ENCODE measurements around the gene SMARCB1.

Gene SMARCB1

GRCh38 chr22:23780146-23780748, 6.5 kb upstream of the SMARCB1 start:
- no peak for DNase-seq (ENCODE audit: low read depth in 3 of 3)

DNA sequence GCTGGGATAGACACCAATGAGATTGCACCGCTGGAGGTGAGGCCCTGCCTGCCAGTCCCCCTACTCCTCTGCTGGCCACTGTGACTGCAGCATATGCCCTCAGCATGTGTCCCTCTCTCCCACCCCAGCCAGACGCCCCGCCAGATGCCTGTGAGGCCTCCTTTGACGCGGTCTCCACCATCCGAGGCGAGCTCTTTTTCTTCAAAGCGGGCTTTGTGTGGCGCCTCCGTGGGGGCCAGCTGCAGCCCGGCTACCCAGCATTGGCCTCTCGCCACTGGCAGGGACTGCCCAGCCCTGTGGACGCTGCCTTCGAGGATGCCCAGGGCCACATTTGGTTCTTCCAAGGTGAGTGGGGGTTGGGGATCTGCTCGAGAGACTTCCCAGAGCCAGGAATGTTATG, 5.7 kb upstream of the SMARCB1 start:
- no peak for DNase-seq (ENCODE audit: low read depth in 3 of 3)

DNA sequence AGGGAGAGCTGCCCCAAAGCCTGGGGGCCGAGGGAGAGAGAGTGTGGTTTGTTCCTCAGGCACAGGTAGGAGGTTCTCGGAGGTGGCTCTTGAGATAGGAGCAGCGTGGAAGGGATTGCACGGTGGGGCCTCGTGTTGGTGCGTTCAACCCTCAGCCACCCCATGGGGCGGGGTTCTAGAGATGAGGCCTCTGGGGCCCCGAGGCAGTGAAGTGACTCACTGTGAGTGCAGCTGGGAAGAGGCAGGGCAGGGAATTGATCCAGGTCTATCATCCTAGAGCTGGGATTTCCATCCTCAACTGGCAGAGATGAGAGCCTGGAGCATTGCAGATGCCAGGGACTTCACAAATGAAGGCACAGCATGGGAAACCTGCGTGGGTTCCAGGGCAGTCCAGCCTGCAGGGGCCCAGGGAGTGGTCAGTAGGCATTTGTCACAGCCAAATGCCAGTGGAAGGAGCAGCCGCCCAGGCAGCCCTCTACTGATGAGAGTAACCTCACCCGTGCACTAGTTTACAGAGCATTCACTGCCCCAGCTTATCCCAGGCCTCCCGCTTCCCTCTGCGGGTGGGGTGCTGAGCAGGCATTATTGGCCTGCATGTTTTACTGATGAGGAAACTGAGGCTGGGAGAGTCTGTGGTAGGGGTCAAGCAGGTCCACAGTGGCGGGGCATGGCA, 5.1 kb upstream of the SMARCB1 start:
- DNase-seq (ENCODE audit: low read depth in 3 of 3), result no peak

DNA sequence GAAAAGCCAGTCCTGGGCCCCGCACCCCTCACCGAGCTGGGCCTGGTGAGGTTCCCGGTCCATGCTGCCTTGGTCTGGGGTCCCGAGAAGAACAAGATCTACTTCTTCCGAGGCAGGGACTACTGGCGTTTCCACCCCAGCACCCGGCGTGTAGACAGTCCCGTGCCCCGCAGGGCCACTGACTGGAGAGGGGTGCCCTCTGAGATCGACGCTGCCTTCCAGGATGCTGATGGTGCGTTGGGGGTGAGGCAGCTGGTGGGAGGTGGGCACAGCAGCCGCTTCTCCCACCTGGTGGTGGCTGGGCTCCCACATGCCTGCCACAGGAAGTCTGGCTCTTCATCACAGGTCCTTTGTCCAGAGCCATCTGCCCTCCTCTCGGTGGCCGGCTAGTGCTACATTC, 4.5 kb upstream of the SMARCB1 start:
- DNase-seq (ENCODE audit: low read depth in 3 of 3), result no peak

DNA sequence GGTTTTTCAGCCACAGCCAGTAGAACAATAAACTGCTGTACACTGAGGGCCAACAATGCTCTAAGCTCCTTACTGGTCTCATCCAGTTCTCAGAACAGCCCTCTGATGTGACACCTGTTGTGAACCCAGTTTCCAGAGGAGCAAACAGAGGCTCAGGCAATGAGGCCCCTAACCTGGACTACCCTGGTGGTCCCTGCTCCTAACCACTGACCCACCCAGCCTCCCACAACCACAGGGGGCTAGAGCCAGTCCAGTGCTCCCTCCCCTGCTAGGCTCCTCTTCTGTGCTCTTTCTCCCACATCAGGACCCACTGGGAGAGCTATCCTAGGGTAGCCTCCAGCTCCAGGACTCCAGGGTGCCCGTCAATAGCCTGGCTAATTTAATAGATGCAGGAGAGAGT, 4.1 kb upstream of the SMARCB1 start:
- DNase-seq (ENCODE audit: low read depth in 3 of 3), result no peak

- no peak for DNase-seq (ENCODE audit: low read depth in 3 of 3)
These were observed 3.3 kb upstream of the SMARCB1 start for GRCh38 chr22:23783265-23784150.

- no peak for DNase-seq (ENCODE audit: low read depth in 3 of 3)
These were observed 2.5 kb upstream of the SMARCB1 start for GRCh38 chr22:23784215-23784732.

DNA sequence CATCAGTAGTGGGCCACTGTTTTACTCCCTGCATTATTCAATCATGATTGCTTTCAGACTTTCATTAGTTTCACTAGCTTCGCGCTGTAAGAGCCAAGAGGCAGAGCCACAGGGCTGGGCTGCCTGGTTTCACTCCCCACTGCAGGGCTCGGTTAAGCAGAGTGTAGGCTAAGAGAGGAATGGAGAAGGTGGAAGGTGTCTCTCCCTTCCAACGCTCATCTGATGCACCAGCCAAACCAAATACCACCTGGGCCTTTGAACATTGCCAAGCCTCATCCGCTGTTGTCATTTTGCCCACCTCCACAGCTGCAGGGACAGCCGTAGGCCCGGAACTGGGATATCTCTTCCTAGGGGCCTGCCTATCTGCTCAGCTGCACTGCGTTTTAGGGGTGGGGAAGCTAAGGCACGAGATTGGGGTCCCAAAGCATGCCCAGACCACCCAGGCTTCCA, 480 bp upstream of the SMARCB1 start:
- DNase-seq (ENCODE audit: low read depth in 3 of 3), result no peak

GRCh38 chr22:23787600-23787896, 782 bp downstream of the SMARCB1 start:
- no peak for DNase-seq (ENCODE audit: low read depth in 3 of 3)

- no peak for DNase-seq (ENCODE audit: low read depth in 3 of 3)
These were observed 1.1 kb downstream of the SMARCB1 start for GRCh38 chr22:23787910-23788309.

DNA sequence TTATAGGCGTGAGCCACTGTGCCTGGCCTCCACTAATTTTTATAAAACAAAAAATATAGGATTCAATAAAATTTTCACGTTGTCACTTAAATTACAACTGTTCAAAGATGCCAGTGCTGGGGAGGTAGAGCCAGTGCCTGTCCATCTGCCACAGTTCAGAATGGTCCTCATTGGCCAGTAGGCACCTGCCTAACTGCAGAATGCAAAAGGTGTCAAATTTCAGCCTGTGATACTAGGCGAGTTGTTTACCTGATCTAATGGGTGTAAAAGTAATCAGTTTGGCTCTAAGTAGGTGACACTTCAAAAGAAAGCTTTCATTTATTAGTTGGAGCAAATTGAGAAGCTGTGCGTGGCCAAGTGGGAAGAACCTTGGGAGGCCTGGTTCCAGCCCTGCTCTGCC, 2.4 kb downstream of the SMARCB1 start:
- DNase-seq (ENCODE audit: low read depth in 3 of 3), result no peak

GRCh38 chr22:23789638-23790037, 2.9 kb downstream of the SMARCB1 start:
- no peak for DNase-seq (ENCODE audit: low read depth in 3 of 3)

DNA sequence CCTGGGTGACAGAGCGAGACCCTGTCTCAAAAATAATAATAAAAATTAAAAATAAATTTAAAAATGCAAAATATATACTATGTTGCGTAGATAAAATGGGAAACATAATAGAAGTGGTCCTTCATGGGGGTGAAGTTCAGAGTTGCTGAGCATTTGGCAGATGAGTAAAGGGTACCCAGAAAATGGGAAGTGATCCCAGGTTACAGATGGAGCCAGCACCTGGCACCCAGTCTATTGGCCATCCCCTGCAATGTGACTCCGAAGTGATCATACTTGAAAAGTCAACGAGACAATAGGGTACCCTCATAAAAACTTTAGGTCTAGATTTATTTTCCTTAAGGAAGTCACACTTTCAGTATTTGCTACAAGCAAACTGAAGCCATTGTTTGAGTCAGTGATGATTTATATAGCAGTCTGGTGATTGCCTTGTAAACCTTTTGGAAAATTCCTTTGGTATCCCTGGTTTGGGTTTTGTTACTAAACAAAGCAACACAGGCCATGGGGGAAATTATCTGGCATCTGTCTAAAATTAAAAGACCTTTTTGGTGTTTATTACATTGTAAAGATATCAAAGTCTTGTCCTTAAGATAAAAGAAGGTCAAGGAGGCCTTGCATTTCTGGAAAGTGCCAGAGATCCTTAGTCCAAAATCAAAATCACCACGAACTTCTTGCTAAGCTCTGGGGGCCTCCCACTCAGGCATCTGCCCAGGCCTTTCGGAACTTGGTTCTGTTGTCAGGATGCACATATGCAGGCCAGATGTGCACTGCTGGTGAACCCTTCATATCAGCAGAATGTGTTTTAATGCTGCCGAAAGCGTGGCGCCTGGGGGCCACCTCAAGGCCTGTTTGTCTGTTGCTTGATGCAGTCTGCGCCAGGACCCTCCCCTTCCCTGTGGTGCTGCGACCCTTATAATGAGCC, 4.3 kb downstream of the SMARCB1 start:
- no peak for DNase-seq (ENCODE audit: low read depth in 3 of 3)

GRCh38 chr22:23791738-23792645, 5.2 kb downstream of the SMARCB1 start:
- no peak for DNase-seq (ENCODE audit: low read depth in 3 of 3)

- no peak for DNase-seq (ENCODE audit: low read depth in 3 of 3)
These were observed 6.6 kb downstream of the SMARCB1 start for GRCh38 chr22:23793326-23793725.

DNA sequence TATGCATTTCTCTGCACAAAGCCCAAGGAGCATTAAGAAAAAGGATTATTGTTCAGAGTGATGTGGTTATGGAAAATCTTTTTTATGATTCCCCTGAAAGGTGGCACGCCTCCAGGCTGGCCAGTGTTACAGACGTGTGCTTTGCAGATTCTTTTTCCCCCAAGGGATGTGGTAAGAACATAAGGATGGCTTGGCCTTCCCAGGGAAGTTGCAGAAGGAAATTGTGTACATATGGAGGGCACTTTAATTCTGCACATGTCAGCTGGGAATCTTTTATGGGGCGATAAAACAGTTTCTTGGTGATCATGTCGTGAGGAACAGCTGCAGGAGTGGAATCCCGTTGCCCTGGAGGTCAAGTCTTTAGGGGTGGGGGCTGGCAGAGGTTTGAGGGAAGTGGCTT, 9.7 kb downstream of the SMARCB1 start:
- no peak for DNase-seq (ENCODE audit: low read depth in 3 of 3)

GRCh38 chr22:23800297-23801237, 13.8 kb downstream of the SMARCB1 start:
- DNase-seq (ENCODE audit: low read depth in 3 of 3), result no peak

DNA sequence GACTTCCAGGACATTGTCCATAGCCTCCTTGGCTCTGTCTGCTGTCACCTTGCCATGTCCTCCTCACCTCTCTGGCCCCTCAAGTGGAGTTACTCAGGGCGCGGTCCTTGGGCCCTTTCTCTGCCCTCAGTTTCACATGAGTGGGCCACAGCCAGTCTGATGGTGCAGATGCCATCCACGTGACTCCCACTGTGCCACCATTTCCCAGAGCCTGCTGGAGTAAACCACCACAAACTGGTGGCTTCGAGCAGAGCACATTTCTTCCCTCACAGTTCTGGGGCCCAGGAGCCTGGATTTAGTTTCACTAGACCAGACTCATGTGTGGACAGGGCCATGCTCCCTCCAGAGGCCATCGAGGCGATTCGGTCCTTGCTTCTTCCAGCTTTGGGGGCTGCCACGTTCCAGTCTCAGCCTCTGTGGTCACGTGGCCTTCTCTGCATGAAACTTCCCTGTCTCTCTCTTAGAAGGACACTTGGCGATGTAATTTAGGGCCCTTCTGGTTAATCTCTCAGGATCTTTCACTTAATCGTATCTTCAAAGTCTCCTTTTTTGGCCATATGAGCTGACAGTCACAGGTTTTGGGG, 14.6 kb downstream of the SMARCB1 start:
- no peak for DNase-seq (ENCODE audit: low read depth in 3 of 3)

DNA sequence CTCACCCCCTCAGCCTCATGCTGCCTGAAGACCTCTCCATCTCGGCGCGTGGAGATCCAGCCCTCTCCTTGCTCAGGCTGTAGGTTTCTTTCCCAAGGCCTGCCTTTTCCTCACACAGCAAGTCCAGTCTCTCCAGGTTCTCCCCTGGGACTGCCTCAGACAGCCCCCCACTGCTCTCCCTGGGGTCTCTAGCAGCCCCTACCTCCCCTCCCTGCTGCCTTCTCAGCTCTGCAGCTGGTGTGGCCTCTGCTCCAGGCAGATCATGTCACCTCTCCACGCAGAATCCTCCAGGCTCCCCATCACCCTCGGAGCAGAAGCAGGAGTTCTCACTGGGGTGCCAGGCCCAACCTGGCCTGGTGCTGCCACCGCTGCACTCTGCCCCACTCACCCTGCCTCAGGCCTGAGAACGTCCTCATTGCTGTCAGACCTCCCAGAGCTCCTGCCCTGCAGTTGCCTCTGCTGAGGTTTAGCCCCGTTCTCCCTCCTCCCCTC, 15.2 kb downstream of the SMARCB1 start:
- DNase-seq (ENCODE audit: low read depth in 3 of 3), result no peak
